ENCODE measurements around the gene HOXD12. TPM values are rescaled to one million over a fixed set of nuclear protein-coding genes. Genes with fewer than 3 reads are reported as not detected.

The HOXD12 gene
- total and polyA plus RNA-seq, 2 experiments from 2014 or later = not detected

DNA sequence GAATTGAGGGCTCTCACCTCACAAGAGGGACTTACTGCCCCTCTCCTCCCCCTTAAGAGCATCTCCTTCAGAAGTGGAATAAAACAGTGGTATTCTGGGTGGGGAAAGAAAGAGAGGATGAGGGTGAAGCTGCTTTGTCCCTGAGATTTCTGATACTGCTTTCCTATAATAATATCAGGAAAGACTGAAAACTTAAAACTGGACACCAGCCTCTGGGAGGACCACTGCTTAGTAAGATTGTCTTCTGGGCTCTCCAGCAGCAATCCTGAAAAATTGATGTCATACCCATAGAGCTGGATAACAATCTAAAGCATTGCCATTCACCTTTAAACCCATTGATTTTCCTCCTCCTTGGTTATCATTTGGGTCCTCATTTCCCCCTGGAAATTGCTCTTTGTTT is 47.0 kb downstream of the HOXD12 start (continued):
- TF ChIP-seq, protein P1, sequence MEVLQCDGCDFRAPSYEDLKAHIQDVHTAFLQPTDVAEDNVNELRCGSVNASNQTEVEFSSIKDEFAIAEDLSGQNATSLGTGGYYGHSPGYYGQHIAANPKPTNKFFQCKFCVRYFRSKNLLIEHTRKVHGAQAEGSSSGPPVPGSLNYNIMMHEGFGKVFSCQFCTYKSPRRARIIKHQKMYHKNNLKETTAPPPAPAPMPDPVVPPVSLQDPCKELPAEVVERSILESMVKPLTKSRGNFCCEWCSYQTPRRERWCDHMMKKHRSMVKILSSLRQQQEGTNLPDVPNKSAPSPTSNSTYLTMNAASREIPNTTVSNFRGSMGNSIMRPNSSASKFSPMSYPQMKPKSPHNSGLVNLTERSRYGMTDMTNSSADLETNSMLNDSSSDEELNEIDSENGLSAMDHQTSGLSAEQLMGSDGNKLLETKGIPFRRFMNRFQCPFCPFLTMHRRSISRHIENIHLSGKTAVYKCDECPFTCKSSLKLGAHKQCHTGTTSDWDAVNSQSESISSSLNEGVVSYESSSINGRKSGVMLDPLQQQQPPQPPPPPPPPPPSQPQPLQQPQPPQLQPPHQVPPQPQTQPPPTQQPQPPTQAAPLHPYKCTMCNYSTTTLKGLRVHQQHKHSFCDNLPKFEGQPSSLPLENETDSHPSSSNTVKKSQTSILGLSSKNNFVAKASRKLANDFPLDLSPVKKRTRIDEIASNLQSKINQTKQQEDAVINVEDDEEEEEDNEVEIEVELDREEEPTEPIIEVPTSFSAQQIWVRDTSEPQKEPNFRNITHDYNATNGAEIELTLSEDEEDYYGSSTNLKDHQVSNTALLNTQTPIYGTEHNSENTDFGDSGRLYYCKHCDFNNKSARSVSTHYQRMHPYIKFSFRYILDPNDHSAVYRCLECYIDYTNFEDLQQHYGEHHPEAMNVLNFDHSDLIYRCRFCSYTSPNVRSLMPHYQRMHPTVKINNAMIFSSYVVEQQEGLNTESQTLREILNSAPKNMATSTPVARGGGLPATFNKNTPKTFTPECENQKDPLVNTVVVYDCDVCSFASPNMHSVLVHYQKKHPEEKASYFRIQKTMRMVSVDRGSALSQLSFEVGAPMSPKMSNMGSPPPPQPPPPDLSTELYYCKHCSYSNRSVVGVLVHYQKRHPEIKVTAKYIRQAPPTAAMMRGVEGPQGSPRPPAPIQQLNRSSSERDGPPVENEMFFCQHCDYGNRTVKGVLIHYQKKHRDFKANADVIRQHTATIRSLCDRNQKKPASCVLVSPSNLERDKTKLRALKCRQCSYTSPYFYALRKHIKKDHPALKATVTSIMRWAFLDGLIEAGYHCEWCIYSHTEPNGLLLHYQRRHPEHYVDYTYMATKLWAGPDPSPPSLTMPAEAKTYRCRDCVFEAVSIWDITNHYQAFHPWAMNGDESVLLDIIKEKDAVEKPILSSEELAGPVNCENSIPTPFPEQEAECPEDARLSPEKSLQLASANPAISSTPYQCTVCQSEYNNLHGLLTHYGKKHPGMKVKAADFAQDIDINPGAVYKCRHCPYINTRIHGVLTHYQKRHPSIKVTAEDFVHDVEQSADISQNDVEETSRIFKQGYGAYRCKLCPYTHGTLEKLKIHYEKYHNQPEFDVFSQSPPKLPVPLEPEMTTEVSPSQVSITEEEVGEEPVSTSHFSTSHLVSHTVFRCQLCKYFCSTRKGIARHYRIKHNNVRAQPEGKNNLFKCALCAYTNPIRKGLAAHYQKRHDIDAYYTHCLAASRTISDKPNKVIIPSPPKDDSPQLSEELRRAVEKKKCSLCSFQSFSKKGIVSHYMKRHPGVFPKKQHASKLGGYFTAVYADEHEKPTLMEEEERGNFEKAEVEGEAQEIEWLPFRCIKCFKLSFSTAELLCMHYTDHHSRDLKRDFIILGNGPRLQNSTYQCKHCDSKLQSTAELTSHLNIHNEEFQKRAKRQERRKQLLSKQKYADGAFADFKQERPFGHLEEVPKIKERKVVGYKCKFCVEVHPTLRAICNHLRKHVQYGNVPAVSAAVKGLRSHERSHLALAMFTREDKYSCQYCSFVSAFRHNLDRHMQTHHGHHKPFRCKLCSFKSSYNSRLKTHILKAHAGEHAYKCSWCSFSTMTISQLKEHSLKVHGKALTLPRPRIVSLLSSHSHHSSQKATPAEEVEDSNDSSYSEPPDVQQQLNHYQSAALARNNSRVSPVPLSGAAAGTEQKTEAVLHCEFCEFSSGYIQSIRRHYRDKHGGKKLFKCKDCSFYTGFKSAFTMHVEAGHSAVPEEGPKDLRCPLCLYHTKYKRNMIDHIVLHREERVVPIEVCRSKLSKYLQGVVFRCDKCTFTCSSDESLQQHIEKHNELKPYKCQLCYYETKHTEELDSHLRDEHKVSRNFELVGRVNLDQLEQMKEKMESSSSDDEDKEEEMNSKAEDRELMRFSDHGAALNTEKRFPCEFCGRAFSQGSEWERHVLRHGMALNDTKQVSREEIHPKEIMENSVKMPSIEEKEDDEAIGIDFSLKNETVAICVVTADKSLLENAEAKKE (CRISPR knock-in tag; IDR thresholded peaks at IDR 0.05) = no peak
- no peak for TF ChIP-seq CTCF (conservative IDR thresholded peaks at IDR 0.05; ENCODE audit: low read depth in 2 of 2)
- no peak for TF ChIP-seq EZH2 (IDR thresholded peaks at IDR 0.05; ENCODE audit: low read depth, unreplicated experiment)
- no peak for TF ChIP-seq ZNF331 (CRISPR knock-in tag; IDR thresholded peaks at IDR 0.05; ENCODE audit: low read depth)
- TF ChIP-seq ETS1 (IDR thresholded peaks at IDR 0.05) = no peak
